Central memory CD4-positive, alpha-beta T cell (primary cell): ENCODE data around the gene SOX6.
"Not testable (repeated sequence)": the region's sequence is repeated elsewhere in the genome, so short reads cannot be mapped to it uniquely, and the experiment has no call there.

ENCODE experiments used
- DNase-seq: peaks from one replicate; pipeline ENCODE4 v3.0.0; 2022

Gene SOX6

GRCh38 chr11:16184588-16184987, 171.8 kb downstream of the SOX6 start:
- DNase-seq: no peak

DNA sequence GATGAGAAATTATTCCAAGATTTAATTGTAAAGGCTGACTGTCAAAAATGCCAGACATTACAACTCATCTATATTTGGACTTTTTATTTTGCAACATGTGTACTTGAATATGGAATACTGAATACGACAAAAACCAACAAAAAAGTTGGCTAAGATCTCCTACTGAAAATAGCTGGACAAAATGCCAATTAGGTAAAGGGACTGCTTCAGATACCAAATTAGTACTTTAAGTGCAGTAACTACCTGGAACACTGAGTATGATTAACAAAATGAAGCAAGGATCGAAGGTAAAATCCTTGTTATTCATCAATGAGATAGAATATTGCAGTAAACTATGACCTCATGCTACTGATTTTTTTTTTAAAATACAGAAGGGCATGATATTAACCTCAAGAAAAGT, 173.8 kb downstream of the SOX6 start:
- DNase-seq: no peak

- no peak for DNase-seq
Observed at GRCh38 chr11:16180868-16181267, 175.5 kb downstream of the SOX6 start.

GRCh38 chr11:16179676-16180075, 176.7 kb downstream of the SOX6 start:
- DNase-seq: no peak

- DNase-seq: no peak
Observed at GRCh38 chr11:16178273-16178672, 178.1 kb downstream of the SOX6 start.

DNA sequence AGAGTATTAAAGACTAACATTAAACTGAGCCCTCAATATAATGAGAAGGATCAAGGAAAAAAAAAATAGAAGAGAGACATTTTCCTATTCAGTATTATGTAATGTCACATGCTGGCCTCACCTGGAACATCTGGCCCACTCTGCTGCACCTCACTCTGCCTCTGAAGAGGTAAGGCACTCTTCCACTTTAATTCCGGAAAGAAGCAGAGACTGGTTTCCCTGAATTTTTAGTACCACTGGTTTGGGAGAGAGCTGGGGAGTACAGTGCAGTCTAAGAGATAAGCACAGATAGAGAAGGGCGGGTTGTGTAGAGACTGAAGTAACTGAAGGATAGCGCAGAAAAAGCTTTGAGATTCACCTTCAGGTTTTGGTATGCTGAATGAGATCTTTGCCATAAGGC, 178.7 kb downstream of the SOX6 start:
- DNase-seq: no peak

DNA sequence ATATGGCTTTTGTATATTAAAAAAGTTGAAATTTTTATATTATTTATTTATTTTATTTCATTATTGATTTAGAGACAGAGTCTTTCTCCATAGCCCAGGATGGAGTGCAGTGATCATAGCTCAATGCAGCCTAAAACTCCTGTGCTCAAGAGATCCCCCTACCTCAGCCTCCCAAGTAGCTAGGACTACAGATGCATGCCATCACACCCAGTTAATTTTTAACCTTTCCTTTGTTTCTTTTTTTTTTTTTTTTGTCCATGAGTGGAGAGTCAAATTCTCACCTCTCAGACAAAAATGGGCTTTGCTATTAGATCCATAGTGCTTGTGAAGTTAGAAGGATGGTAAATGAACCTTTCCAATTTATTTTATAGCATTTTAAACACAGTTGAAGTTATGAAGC, 182.5 kb downstream of the SOX6 start:
- no peak for DNase-seq

DNA sequence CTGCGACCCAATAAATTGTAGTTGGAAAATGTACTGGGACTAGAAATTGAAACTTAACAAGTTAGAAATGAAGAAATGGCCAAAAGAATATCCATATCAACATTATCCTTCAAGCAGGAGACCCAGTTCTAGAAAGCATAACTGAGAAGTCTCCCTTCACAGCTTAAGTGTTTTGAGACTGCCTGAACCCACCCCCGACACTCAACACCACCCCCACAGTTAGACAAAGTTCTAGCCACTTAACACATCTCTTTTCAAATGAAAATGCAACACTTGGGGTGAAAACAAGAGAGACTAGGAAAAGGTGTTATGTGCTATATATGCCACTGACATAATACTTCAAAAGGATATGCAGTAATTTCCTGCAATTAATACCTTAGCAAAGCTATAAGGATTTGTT, 184.5 kb downstream of the SOX6 start:
- DNase-seq: no peak

GRCh38 chr11:16169956-16170847, 186.1 kb downstream of the SOX6 start:
- no peak for DNase-seq

- no peak for DNase-seq
Observed at GRCh38 chr11:16169541-16169940, 186.8 kb downstream of the SOX6 start.

DNA sequence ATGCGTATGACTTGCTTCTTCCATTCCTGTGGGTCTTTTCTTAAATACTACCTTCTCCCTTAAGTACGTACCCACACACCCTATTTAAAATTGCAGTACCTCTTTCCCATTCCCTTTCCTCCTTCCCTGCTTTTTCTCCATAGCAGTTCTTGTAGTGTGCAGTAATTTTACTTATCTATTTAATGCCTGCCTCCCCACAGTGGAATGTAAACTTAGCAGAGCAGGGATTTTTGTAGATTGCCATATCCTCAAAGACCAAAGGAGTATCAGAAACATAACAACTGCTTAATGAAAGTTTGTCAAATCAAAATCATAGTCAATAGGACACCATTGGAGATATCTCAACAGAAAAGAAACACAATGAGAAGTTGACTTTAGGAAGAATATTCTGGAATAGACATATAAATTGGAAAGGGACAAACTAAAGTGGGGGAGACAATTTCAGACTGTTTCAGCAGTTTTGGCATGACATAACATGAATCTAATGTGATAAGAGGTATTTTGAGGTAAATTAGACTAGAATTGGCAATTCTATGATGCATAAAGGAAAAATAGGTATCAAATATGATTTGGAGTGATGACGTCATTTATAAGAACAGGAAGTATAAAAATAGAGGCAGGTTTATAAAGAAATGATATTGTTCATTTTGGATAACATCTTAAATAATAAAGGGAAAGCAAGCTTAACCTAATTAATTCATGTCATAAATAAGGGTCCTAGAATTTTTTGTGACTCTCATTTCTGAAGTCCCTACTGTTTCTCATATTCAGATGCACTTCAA, 188.4 kb downstream of the SOX6 start:
- DNase-seq: no peak

GRCh38 chr11:16166571-16166970, 189.8 kb downstream of the SOX6 start:
- DNase-seq: no peak

- DNase-seq: no peak
Observed at GRCh38 chr11:16160146-16160545, 196.2 kb downstream of the SOX6 start.

DNA sequence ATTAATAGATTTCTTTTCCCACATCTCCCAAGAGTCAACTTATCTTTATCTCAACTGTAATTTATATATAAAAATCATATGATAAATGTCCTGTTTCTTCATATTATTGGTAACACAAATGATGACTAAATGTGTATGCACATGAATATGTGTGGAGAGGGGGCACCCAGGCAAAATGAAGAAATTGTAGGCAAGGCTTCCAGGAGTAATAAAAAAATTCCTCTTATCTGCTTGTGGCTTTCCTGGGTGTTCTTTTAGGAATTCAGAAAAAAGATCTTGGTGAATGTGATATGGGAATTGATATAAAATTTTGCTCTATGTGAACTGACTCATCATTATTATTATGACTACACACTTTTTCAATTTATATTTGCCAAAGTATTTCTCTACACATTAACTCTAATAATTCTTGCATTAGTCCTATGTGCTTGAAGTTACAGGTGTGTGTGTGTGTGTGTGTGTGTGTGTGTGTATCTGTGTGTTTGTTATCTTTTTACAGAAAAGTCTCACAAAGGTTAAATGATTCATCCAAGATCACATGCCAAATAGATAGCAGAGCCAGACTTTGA, 197.8 kb downstream of the SOX6 start:
- no peak for DNase-seq

DNA sequence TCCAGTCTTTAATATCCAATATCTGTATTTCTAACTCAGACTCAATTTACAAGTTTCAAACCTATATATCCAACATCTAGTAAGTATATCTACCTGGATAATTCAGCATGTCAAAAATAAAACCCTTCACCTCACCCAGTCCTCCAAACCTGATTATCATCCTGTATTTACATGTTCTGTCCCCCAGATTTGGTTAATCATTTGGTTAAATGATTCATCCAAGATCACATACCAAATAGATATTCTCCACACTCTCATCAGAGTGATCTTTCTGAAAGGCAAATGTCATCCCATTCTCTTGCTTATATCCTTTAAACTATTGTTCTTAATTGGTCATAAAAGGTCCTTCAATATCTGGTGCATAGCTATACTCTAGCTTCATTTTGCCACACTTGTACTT, 199.0 kb downstream of the SOX6 start:
- no peak for DNase-seq

DNA sequence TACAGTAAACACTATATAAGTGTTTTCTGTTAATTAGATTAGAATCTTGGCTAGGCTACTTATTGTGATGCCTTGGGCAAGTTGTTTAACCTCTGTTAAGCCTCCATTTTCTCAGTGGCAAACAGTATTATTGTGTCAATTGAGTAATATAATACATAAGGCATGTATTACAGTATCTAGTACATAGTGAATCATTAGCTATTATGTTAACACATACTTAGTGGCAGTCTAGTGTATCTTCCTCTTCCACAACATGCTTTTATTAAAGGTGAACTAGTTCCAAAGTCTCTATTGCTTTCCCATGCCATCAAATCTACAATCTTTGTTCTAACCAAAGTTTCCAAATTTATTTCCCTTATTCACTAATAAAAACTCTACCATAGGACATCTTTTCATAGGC, 200.9 kb downstream of the SOX6 start:
- no peak for DNase-seq

DNA sequence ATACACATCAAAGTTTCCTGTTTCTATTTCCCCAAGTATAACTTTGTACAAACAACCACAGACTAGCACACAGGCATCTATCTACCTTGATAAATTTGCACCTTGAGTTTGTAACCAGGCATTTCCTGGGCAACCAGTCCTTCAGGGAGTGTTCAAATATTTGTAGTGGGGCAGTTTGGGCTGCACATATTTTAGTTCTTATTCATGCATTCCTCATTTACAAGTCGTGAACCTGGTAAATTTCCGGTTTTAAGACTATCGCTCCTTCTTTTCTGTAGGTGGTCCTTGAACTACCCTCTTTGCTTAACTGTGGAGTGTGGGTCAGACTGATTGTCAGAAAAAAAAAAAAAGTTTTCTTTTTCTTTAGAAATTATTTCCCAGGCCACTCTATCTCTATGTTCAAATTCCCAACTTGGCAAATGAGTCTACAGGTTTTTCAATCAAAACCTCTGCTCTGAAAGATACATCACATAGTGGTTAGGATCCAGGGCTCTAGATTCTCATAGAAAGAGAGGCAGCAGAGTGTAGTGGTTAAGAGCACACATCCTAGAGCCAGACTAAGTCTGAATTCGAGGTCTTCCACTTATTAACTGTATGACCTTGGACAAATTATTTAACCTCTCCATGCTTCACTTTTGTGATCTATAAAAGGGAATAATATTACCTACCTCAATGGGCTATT, 201.5 kb downstream of the SOX6 start:
- no peak for DNase-seq

- no peak for DNase-seq
Observed at GRCh38 chr11:16153951-16154350, 202.4 kb downstream of the SOX6 start.

- DNase-seq: no peak
Observed at GRCh38 chr11:16151138-16151537, 205.2 kb downstream of the SOX6 start.

GRCh38 chr11:16149476-16149875, 206.9 kb downstream of the SOX6 start:
- no peak for DNase-seq

DNA sequence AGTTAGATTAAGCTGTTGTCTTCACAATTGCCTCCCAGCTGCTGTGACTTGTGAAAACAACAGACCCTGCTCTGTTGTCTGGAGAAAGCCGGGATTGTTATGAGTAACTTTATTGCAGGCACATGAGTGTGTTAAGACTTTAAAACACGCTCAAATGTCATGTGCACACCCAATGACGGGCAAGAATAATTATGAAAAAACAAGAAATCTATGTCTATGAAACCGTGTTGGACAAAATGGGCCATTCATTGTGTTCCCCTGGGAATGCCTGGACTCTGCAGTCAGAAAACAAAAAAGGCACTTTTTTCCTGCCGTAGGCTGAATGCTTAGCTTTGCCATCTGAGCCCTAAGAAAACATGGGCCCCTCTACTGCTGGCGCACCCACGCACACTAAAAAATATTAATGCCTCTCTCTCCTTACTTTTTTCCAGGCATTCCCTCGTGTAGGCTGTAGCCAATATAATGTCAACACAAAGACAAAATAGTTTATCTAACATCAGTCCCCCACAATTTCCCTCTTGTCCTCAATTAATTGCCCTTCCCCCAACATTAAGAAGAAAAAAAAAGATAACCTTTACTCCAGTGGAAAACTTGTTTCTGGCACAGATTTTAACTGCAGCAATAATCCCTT, 207.9 kb downstream of the SOX6 start:
- no peak for DNase-seq

GRCh38 chr11:16146980-16147379, 209.4 kb downstream of the SOX6 start:
- not testable (repeated sequence) for DNase-seq

GRCh38 chr11:16141614-16142013, 214.7 kb downstream of the SOX6 start:
- DNase-seq: not testable (repeated sequence)
